ENCODE data around the gene ABHD10.

The ABHD10 gene

DNA sequence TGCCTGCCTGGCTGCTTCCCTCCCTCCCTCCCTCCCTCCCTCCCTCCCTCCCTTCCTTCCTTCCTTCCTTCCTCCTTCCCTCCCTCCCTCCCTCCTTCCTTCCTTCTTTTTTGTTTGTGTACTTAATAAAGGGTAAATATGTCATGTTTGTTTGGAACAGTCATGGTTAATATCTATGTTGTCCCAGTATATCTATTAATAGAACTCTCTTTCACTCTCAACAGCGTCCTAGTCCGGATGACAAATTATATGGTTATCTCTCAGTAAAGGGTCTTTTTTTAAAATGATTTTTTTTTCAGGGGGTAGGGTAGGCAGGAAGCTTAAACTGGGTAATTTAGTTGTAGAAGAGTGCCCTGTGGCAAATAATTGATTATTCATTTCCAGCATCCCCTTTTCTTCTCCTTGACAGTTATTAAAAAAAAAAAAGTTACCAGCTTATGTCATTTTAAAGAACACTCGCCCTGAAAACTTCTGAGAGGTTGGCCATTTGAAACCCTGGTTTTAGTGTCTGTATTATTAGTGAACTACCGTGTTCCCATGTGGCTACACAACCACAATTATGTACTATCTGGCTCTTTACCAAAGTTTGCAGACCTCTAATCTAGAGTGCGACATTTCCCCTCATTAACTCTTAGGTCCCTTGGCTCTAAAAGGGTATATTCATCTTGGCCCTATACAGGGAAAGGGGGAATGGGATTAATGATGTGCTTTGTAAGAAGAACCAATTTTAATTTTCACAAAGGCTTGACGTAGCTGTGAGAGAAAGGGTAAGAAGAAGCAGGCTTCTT is 33.6 kb downstream of the ABHD10 start:
- Mint-ChIP-seq H3K4me1 (ENCODE audit: low read depth in 2 of 2) (peaks cover 4 to 7% of the 10 kb centered on the region in 2 donors), H3K9me3 (no peaks in the 10 kb centered on the region), H3K27ac (peak overlapping the region in 1 of 2 donors; percentile 83), H3K4me3 (no peak overlapping the region), H3K36me3 (ENCODE audit: insufficient read depth) (no peaks in the 10 kb centered on the region), H3K27me3 (no peaks in the 10 kb centered on the region)
- DNase-seq (no peak), ATAC-seq (replicated peaks) (no peak)

DNA sequence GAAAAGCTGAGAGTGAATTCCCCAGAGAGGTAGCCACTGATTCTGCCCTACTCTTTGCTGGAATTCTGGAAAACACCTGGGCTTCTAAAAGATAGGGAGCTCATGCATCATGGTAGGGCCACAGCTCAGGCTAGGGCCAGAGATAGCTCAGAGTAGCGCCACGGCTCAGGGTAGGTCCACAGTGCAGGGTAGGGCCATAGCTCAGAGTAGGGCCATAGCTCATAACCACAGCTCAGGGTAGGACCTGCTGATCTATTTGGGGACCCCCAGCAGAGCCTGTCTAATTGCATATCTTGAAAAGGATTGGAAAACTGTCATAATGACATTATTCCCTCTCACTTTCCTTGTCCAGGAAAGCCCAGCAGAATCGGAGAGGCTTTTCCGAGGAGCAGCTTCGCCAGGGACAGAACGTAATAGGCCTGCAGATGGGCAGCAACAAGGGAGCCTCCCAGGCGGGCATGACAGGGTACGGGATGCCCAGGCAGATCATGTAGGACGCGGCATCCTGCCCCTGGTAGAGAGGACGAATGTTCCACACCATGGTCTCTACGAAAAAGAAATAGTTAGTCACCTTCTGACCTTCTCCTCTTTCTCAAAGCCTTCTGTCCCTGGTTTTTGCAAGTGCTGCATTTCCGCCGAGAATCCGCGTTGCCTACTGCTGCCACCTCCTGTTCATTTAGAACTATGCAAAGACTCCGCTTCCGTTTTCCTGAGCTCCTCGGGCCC is 34.4 kb downstream of the ABHD10 start:
- peak overlapping the region in 1 of 2 donors; percentile 83 for H3K27ac Mint-ChIP-seq
- no peaks in the 10 kb centered on the region for H3K9me3 Mint-ChIP-seq

DNA sequence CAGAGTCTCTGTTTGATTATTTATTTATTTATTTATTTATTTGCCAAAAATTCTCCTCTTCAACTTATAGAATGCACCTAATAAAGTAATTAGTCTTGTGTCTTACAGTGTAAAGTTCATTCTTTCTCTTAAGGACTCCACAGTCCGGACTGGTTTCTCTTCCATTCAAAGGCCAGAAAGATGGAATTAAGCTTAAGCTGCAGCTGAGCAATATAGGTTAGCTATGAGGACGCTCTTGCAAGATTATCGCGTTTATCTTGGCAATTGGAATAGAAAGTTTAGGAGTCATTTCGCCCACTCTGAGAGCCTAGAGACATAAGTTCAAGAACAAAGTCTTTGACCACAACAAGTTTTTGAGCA is 34.9 kb downstream of the ABHD10 start:
- Mint-ChIP-seq H3K27ac (no peak overlapping the region), H3K27me3 (no peaks in the 10 kb centered on the region), H3K9me3 (no peaks in the 10 kb centered on the region), H3K4me3 (peak overlapping the region in 1 of 2 donors; percentile 32), H3K4me1 (ENCODE audit: low read depth in 2 of 2) (peaks cover 4 to 7% of the 10 kb centered on the region in 2 donors), H3K36me3 (ENCODE audit: insufficient read depth) (no peaks in the 10 kb centered on the region)
- ATAC-seq (replicated peaks): peak; percentile 33
- DNase-seq: no peak

More for the DNA sequence above, 34.4 kb downstream of the ABHD10 start:
- no peaks in the 10 kb centered on the region for H3K36me3 Mint-ChIP-seq (ENCODE audit: insufficient read depth)
- ATAC-seq (replicated peaks): peak; percentile 90
- no peaks in the 10 kb centered on the region for H3K27me3 Mint-ChIP-seq
- H3K4me3 Mint-ChIP-seq: peak overlapping the region in 1 of 2 donors; percentile 32
- H3K4me1 Mint-ChIP-seq (ENCODE audit: low read depth in 2 of 2): peaks cover 4 to 7% of the 10 kb centered on the region in 2 donors
- DNase-seq: peak; percentile 26 to 42 (median 41)

DNA sequence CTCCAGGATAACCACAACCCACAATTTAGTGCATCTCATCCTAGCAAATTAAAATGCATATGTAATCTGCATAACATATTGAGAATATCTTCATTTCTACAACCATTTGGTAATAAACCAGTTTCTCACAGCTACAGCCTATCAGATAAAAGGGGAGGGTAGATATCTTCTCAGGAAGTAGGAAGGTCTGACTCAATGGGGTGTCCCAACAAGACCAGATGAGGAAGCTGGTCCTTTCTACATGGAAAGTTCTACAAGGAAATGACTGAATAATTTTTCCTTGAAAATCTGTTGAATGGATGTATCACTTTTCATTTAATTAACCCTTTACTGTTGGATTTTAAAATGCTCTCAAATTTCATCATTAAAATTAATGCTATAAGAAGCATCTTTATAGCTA is 38.3 kb downstream of the ABHD10 start:
- Mint-ChIP-seq H3K27me3 (no peaks in the 10 kb centered on the region), H3K27ac (no peak overlapping the region), H3K4me3 (no peak overlapping the region), H3K4me1 (ENCODE audit: low read depth in 2 of 2) (peaks cover 4 to 7% of the 10 kb centered on the region in 2 donors), H3K9me3 (no peaks in the 10 kb centered on the region), H3K36me3 (ENCODE audit: insufficient read depth) (no peaks in the 10 kb centered on the region)
- DNase-seq: no peak
- no peak for ATAC-seq (replicated peaks)

DNA sequence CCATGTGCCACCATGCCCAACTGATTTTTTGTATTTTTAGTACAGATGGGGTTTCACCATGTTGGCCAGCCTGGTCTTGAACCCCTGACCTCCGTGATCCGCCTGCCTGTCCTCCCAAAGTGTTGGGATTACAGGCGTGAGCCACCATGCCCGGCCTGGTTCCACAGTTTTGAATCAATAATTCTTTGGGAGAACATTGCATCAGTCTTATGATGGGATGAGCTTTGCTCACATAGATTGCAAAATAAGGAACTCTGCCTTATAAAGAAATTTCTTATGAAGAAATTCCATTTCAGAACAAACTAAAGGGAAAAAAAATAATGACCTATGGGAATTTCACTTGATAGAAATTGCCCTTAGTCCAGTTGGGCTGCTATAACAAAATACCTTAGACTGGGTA is 39.9 kb downstream of the ABHD10 start:
- H3K27me3 Mint-ChIP-seq: no peaks in the 10 kb centered on the region
- no peak overlapping the region for H3K4me3 Mint-ChIP-seq
- ATAC-seq (replicated peaks) (no peak), DNase-seq (no peak)
- no peaks in the 10 kb centered on the region for H3K36me3 Mint-ChIP-seq (ENCODE audit: insufficient read depth)
- H3K4me1 Mint-ChIP-seq (ENCODE audit: low read depth in 2 of 2): peaks cover 0 to 5% of the 10 kb centered on the region in 2 donors
- no peak overlapping the region for H3K27ac Mint-ChIP-seq
- H3K9me3 Mint-ChIP-seq: no peaks in the 10 kb centered on the region

DNA sequence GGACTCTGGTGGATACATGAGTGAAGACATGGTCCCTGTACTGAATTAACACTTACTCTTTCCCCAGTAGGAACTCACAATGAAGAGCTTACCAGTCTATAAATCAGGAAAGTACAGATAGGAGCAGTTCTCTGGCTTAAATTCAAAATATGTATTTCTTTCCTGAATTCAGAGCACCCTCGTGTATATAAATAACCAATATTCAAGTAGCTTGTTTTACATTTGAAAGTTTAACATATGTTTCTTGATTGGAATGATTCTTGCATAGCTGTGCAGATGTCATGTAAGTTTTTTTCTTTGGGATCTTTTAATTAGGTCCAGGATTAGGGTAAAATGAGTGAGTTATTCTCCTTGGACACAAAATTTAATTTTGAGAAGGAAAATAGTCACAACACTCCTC is 40.9 kb downstream of the ABHD10 start:
- Mint-ChIP-seq H3K4me1 (ENCODE audit: low read depth in 2 of 2) (no peaks in the 10 kb centered on the region), H3K36me3 (ENCODE audit: insufficient read depth) (no peaks in the 10 kb centered on the region), H3K27me3 (no peaks in the 10 kb centered on the region), H3K4me3 (no peak overlapping the region), H3K9me3 (no peaks in the 10 kb centered on the region), H3K27ac (no peak overlapping the region)
- DNase-seq (no peak), ATAC-seq (replicated peaks) (no peak)

DNA sequence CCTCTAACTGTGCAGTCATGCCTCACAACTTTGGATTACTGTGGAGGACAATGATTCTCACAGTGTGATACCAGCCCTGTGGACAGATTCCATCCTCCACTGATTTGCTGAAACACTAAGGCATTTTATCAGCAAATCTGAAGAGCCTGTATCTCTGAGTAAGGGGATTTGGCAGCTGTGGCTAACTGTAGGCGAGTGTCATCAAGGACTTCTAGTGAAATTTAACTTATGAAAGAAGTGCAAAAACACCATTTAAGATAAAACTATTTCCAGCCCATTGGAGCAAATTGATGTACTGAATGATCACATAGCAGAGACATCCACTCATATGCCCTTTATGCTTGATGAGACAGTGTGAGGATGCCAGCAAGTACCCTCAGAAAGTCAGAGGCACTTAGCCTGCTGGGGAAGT is 41.9 kb downstream of the ABHD10 start:
- no peaks in the 10 kb centered on the region for H3K4me1 Mint-ChIP-seq (ENCODE audit: low read depth in 2 of 2)
- no peaks in the 10 kb centered on the region for H3K36me3 Mint-ChIP-seq (ENCODE audit: insufficient read depth)
- no peak for DNase-seq
- H3K9me3 Mint-ChIP-seq: no peaks in the 10 kb centered on the region
- no peak for ATAC-seq (replicated peaks)
- no peaks in the 10 kb centered on the region for H3K27me3 Mint-ChIP-seq
- no peak overlapping the region for H3K27ac Mint-ChIP-seq
- no peak overlapping the region for H3K4me3 Mint-ChIP-seq

DNA sequence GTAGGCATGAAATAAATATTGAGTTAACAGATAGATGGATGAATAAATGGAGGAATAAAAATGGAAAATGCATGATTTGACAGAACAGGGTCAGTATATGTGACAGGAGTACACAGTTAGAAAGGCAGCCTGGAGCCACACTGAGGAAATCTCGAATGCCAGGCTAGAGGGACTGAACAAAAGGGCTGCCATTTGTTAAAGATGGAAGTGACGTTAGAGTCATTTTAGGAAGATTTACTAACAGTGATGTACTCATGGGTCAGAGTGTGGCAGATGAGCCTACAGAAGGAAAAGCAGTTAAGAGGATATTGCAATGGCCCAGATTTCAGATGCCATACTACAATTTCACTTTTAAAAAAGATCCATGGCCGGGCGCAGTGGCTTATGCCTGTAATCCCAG is 48.3 kb downstream of the ABHD10 start:
- Mint-ChIP-seq H3K4me3 (no peak overlapping the region), H3K27ac (no peak overlapping the region), H3K4me1 (ENCODE audit: low read depth in 2 of 2) (no peaks in the 10 kb centered on the region), H3K27me3 (no peaks in the 10 kb centered on the region), H3K9me3 (no peaks in the 10 kb centered on the region), H3K36me3 (ENCODE audit: insufficient read depth) (no peaks in the 10 kb centered on the region)
- DNase-seq (no peak), ATAC-seq (replicated peaks) (no peak)

DNA sequence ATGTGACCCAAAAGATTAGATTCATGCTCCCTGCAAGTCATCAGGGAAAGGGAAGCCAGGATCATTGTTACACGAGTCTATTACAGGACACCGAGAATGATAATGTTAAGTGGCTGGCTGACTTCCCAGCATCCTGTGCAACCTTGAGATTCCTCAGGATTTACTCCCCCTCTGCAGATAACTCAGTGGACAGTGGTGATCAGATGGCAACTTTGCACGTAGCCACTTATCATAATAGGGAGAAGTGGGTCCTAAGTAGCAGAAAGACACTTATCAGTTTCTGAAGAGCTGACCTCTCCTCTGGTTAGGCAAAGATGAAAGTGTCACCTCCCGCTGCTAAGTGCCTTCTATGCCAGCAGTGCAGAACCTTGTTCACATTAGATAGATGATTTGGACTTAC is 49.0 kb downstream of the ABHD10 start:
- no peak for ATAC-seq (replicated peaks)
- no peak for DNase-seq
- Mint-ChIP-seq H3K36me3 (ENCODE audit: insufficient read depth) (no peaks in the 10 kb centered on the region), H3K4me1 (ENCODE audit: low read depth in 2 of 2) (no peaks in the 10 kb centered on the region), H3K27ac (no peak overlapping the region), H3K27me3 (peaks cover 0 to under 1% of the 10 kb centered on the region in 2 donors), H3K9me3 (no peaks in the 10 kb centered on the region), H3K4me3 (no peak overlapping the region)

DNA sequence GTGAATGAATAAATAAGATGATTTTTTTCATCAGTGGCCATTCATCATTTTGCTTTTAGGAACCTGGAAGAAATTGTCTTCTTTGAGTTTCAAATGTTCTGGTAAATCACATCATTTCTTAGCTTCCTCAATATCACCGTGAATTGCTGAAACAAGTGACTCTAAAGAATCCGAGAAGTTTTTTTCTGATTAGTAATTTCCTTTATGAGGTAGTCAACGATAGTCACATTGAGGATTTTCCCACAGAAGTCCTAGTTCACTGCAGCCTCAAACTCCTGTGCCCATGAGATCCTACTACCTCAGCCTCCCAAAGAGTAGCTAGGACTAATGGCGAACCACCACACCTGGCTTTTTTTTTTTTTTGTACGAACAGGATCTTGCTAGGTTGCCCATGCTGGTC is 52.1 kb downstream of the ABHD10 start:
- Mint-ChIP-seq H3K36me3 (ENCODE audit: insufficient read depth) (no peaks in the 10 kb centered on the region), H3K9me3 (no peaks in the 10 kb centered on the region), H3K4me3 (no peak overlapping the region), H3K27me3 (peaks cover 0 to 6% of the 10 kb centered on the region in 2 donors), H3K4me1 (ENCODE audit: low read depth in 2 of 2) (no peaks in the 10 kb centered on the region), H3K27ac (no peak overlapping the region)
- ATAC-seq (replicated peaks) (no peak), DNase-seq (no peak)

DNA sequence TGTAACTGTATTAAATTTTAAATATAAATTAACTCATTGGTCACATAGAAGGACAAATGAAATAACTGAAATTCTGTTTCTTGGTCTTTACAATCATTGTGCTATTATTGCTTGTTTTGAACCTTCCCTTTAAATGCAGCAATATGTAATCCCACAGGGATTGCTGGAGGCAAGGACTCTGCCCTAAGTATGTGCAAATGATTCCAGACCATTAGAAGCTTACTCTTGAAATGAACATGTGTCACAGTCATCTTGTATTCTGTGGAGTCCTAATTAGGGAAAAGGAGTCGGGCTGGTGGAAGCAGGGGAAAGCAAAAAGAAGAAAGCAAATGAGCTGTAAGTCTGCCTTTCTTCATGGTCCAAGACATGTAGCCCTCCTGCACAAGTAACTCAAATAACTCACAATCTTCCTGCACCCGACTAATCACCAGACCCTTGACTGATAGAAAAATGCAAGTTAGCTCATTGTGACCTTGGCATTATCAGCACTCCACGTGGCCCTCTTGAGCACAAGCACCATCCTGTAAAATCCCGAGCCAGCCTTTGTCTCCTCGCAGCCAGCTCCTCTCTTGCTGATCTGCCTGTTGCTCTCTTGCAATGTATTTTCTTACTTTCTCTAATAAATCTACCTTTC is 53.4 kb downstream of the ABHD10 start:
- Mint-ChIP-seq H3K4me1 (ENCODE audit: low read depth in 2 of 2) (no peaks in the 10 kb centered on the region), H3K27ac (no peak overlapping the region)

DNA sequence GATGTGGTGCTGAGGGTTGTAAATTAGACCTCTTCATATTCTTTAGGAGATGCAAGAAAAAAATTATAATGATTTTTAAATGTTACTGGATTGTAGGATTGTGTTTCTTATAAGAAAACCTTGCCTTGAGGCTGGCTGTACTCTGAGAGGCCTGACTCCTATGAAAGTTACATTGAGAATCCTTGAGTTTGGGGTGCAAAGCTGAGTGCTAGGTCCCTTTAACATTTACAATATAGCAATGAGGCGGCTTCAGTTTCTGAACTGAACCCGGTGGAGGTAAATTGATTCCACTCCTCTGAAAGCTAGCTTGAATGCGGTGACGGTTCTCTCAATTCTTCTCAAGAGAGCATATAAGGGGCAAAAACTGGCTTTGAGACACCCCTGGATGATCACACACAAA is 55.6 kb downstream of the ABHD10 start, which contains the start of gene TMPRSS7:
TMPRSS7 (plus strand) TSS at position 301 of the 400 bp plus-strand sequence. CDS start 110 bp downstream, outside the sequence.
- no peaks in the 10 kb centered on the region for H3K36me3 Mint-ChIP-seq (ENCODE audit: insufficient read depth)
- peaks cover 0 to 12% of the 10 kb centered on the region in 2 donors for H3K27me3 Mint-ChIP-seq
- H3K4me1 Mint-ChIP-seq (ENCODE audit: low read depth in 2 of 2): no peaks in the 10 kb centered on the region
- DNase-seq (no peak), ATAC-seq (replicated peaks) (no peak)
- no peak within 1 kb of the TSS for H3K27ac Mint-ChIP-seq
- H3K4me3 Mint-ChIP-seq: no peak within 1 kb of the TSS
- no peaks in the 10 kb centered on the region for H3K9me3 Mint-ChIP-seq

More for the DNA sequence above, 53.4 kb downstream of the ABHD10 start:
- H3K27me3 Mint-ChIP-seq: peaks cover 0 to 6% of the 10 kb centered on the region in 2 donors
- H3K9me3 Mint-ChIP-seq: no peaks in the 10 kb centered on the region
- no peak overlapping the region for H3K4me3 Mint-ChIP-seq
- no peak for DNase-seq
- ATAC-seq (replicated peaks): no peak
- no peaks in the 10 kb centered on the region for H3K36me3 Mint-ChIP-seq (ENCODE audit: insufficient read depth)

DNA sequence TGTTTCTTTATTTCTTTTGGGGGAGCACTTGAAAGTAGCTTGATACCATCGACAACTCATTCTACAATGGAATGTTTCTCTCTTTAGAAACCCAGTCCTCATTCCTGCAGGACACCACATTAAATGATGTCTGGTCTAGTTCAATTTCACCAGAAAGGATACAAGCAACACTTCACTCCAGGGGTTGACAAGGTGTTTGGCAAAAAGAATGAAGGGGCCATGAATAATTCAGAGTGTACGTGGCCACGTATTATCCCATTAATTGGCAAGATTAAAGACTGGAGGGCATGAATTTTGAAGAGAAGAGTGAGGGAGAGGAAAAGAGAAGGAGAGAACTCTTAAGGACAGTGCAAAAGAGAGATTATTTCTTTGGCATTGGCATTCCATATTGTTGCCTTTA is 56.4 kb downstream of the ABHD10 start:
- Mint-ChIP-seq H3K4me1 (ENCODE audit: low read depth in 2 of 2) (no peaks in the 10 kb centered on the region), H3K9me3 (no peaks in the 10 kb centered on the region)

More for the DNA sequence above, 56.4 kb downstream of the ABHD10 start:
- H3K36me3 Mint-ChIP-seq (ENCODE audit: insufficient read depth): no peaks in the 10 kb centered on the region
- H3K27me3 Mint-ChIP-seq: peaks cover 6 to 12% of the 10 kb centered on the region in 2 donors
- DNase-seq (no peak), ATAC-seq (replicated peaks) (no peak)
- H3K27ac Mint-ChIP-seq: no peak overlapping the region
- no peak overlapping the region for H3K4me3 Mint-ChIP-seq
